Neural progenitor cell (in vitro differentiated cells): Measurements from ENCODE around the gene RAET1E. TPM values are rescaled to one million over a fixed set of nuclear protein-coding genes. Genes with fewer than 3 reads are reported as not detected.

Source experiments
- DNase-seq: peaks from one replicate; pipeline ENCODE4 v3.0.0-alpha.2; 2016; ENCODE audit warnings: low spot score
- H2AFZ ChIP-seq: fragments of 200-600 bp; sonication (generic); replicated peaks from 2 replicates; pipeline ENCODE4 v1.6.1; 2016; ENCODE audit warnings: antibody characterized with exemption
- H3F3A ChIP-seq: fragments of 200-600 bp; sonication (generic); 2 replicates; pipeline ENCODE4 v1.6.1; 2016; ENCODE audit warnings: antibody characterized with exemption, low read depth
- H3K27ac ChIP-seq: fragments of 200-600 bp; sonication (generic); 2 replicates; pipeline ENCODE4 v1.5.1; 2016; ENCODE audit warnings: mild to moderate bottlenecking
- H3K27me3 ChIP-seq: fragments of 200-600 bp; sonication (generic); 2 replicates; pipeline ENCODE4 v1.6.1; 2016; ENCODE audit warnings: mild to moderate bottlenecking, moderate library complexity
- H3K36me3 ChIP-seq: fragments of 200-600 bp; sonication (generic); 2 replicates; pipeline ENCODE4 v1.5.1; 2016
- H3K4me1 ChIP-seq: fragments of 200-600 bp; sonication (generic); 2 replicates; pipeline ENCODE4 v1.6.1; 2016; ENCODE audit warnings: mixed run types
- H3K4me2 ChIP-seq: fragments of 200-600 bp; sonication (generic); 2 replicates; pipeline ENCODE4 v1.6.1; 2016
- H3K4me3 ChIP-seq: fragments of 200-600 bp; sonication (generic); 2 replicates; pipeline ENCODE4 v1.5.1; 2016
- H3K79me2 ChIP-seq: fragments of 200-600 bp; sonication (generic); 2 replicates; pipeline ENCODE4 v1.6.1; 2016; ENCODE audit warnings: low read depth
- H3K9ac ChIP-seq: fragments of 200-600 bp; sonication (generic); 2 replicates; pipeline ENCODE4 v1.6.1; 2016
- H3K9me3 ChIP-seq: fragments of 200-600 bp; sonication (generic); 2 replicates; pipeline ENCODE4 v1.5.1; 2016; ENCODE audit warnings: low read depth
- H4K20me1 ChIP-seq: fragments of 200-600 bp; sonication (generic); 2 replicates; pipeline ENCODE4 v1.6.1; 2016; ENCODE audit warnings: low read depth
- H3K27ac Mint-ChIP-seq: 3 replicates; pipeline ENCODE4 v1.8.0; 2021; ENCODE audit warnings: mixed read lengths
- H3K27me3 Mint-ChIP-seq: 2 replicates; pipeline ENCODE4 v1.8.0; 2022; ENCODE audit warnings: low read depth, mild to moderate bottlenecking, inconsistent platforms, moderate library complexity, mixed read lengths; ENCODE audit not compliant: insufficient read depth
- H3K36me3 Mint-ChIP-seq: 3 replicates; pipeline ENCODE4 v1.8.0; 2021; ENCODE audit warnings: mixed read lengths
- H3K4me1 Mint-ChIP-seq: 3 replicates; pipeline ENCODE4 v1.8.0; 2021; ENCODE audit warnings: mixed read lengths
- H3K4me3 Mint-ChIP-seq: 3 replicates; pipeline ENCODE4 v1.8.0; 2021; ENCODE audit warnings: mild to moderate bottlenecking, moderate library complexity, mixed read lengths
- H3K9me3 Mint-ChIP-seq: 3 replicates; pipeline ENCODE4 v1.8.0; 2020; ENCODE audit warnings: mixed read lengths
- EZH2 ChIP-seq: fragments of 200-600 bp; sonication (generic); IDR thresholded peaks from 2 replicates; pipeline ENCODE4 v1.6.1; 2017; ENCODE audit warnings: antibody characterized with exemption, mild to moderate bottlenecking, moderate library complexity
- EZH2phosphoT487 ChIP-seq: fragments of 200-600 bp; sonication (generic); IDR thresholded peaks from 2 replicates; pipeline ENCODE4 v1.6.1; 2017; ENCODE audit warnings: antibody characterized with exemption
- total RNA-seq: library from RNA; depleted of rRNA; stranded (reverse); fragments of >200 nt; gene quantifications from 2 replicates; pipeline ENCODE4 v1.2.3, GENCODE V29; 2015; ENCODE audit warnings: low replicate concordance
- TF ChIP-seq, protein P1 (sequence below): fragments of 200-600 bp; sonication (generic); IDR thresholded peaks from 2 replicates; pipeline ENCODE4 v1.5.1; 2017; ENCODE audit warnings: antibody characterized with exemption, mild to moderate bottlenecking

RAET1E gene
- total RNA-seq, 1 donor from 2014 or later = not detected

GRCh38 chr6:149859938-149860337, 38.0 kb downstream of the RAET1E start:
- no peak overlapping the region for H3K27ac ChIP-seq
- DNase-seq = no peak
- no peak overlapping the region for H2AFZ ChIP-seq
- TF ChIP-seq, protein P1, sequence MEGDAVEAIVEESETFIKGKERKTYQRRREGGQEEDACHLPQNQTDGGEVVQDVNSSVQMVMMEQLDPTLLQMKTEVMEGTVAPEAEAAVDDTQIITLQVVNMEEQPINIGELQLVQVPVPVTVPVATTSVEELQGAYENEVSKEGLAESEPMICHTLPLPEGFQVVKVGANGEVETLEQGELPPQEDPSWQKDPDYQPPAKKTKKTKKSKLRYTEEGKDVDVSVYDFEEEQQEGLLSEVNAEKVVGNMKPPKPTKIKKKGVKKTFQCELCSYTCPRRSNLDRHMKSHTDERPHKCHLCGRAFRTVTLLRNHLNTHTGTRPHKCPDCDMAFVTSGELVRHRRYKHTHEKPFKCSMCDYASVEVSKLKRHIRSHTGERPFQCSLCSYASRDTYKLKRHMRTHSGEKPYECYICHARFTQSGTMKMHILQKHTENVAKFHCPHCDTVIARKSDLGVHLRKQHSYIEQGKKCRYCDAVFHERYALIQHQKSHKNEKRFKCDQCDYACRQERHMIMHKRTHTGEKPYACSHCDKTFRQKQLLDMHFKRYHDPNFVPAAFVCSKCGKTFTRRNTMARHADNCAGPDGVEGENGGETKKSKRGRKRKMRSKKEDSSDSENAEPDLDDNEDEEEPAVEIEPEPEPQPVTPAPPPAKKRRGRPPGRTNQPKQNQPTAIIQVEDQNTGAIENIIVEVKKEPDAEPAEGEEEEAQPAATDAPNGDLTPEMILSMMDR = no peak
- no peak for TF ChIP-seq EZH2phosphoT487
- no peak for TF ChIP-seq EZH2
- H3K27me3 Mint-ChIP-seq = peaks cover 4% of the 10 kb centered on the region
- H3K4me1 Mint-ChIP-seq = peaks cover 46% of the 10 kb centered on the region
- no peaks in the 10 kb centered on the region for H3K79me2 ChIP-seq
- H3K9me3 ChIP-seq = no peaks in the 10 kb centered on the region
- H3K4me2 ChIP-seq = no peak overlapping the region
- peaks cover 37% of the 10 kb centered on the region for H3K27me3 ChIP-seq
- H3K36me3 Mint-ChIP-seq = peaks cover 7% of the 10 kb centered on the region
- H3F3A ChIP-seq = peaks cover 11% of the 10 kb centered on the region
- no peaks in the 10 kb centered on the region for H3K36me3 ChIP-seq
- no peak overlapping the region for H3K4me3 ChIP-seq
- H3K9ac ChIP-seq = no peak overlapping the region
- H3K9me3 Mint-ChIP-seq = peaks cover 2% of the 10 kb centered on the region
- H4K20me1 ChIP-seq = peaks cover 3% of the 10 kb centered on the region
- no peak overlapping the region for H3K27ac Mint-ChIP-seq
- H3K4me1 ChIP-seq = no peaks in the 10 kb centered on the region
- no peak overlapping the region for H3K4me3 Mint-ChIP-seq

DNA sequence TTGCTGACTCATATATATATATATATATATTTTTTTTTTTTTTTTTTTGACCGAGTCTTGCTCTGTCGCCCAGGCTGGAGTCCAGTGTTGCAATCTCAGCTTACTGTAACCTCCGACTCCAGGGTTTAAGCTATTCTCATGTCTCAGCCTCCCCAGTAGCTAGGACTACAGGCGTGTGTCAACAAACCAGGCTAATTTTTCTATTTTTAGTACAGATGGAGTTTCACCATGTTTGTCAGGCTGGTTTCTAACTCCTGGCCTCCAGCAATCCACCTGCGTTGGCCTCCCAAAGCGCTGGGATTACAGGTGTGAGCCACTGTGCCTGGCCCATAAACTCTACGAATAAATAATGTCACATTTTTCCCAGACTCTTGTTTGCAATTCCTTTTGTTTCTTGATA, 38.5 kb downstream of the RAET1E start:
- Mint-ChIP-seq H3K9me3 (peaks cover 2% of the 10 kb centered on the region), H3K27ac (no peak overlapping the region), H3K36me3 (peaks cover 7% of the 10 kb centered on the region), H3K4me1 (peaks cover 44% of the 10 kb centered on the region), H3K4me3 (no peak overlapping the region), H3K27me3 (peaks cover 4% of the 10 kb centered on the region)
- peaks cover 3% of the 10 kb centered on the region for H4K20me1 ChIP-seq
- peaks cover 11% of the 10 kb centered on the region for H3F3A ChIP-seq
- H2AFZ ChIP-seq = no peak overlapping the region
- H3K27ac ChIP-seq = no peak overlapping the region
- no peak overlapping the region for H3K4me2 ChIP-seq
- peaks cover 37% of the 10 kb centered on the region for H3K27me3 ChIP-seq
- no peaks in the 10 kb centered on the region for H3K79me2 ChIP-seq
- no peak for DNase-seq
- no peaks in the 10 kb centered on the region for H3K36me3 ChIP-seq
- H3K9ac ChIP-seq = no peak overlapping the region
- H3K4me3 ChIP-seq = no peak overlapping the region
- TF ChIP-seq EZH2phosphoT487 (no peak), EZH2 (no peak)
- TF ChIP-seq, protein P1 = no peak
- no peaks in the 10 kb centered on the region for H3K4me1 ChIP-seq
- no peaks in the 10 kb centered on the region for H3K9me3 ChIP-seq

- H3K27me3 ChIP-seq = peaks cover 24% of the 10 kb centered on the region
- H3K9me3 ChIP-seq = no peaks in the 10 kb centered on the region
- H3K9ac ChIP-seq = no peak overlapping the region
- no peak for DNase-seq
- Mint-ChIP-seq H3K27ac (no peak overlapping the region), H3K9me3 (no peaks in the 10 kb centered on the region), H3K4me1 (peaks cover 39% of the 10 kb centered on the region), H3K27me3 (peaks cover 5% of the 10 kb centered on the region), H3K4me3 (no peak overlapping the region), H3K36me3 (peaks cover 7% of the 10 kb centered on the region)
- no peak overlapping the region for H2AFZ ChIP-seq
- peaks cover 3% of the 10 kb centered on the region for H4K20me1 ChIP-seq
- H3K79me2 ChIP-seq = no peaks in the 10 kb centered on the region
- no peaks in the 10 kb centered on the region for H3K4me1 ChIP-seq
- H3F3A ChIP-seq = no peaks in the 10 kb centered on the region
- no peak overlapping the region for H3K27ac ChIP-seq
- no peaks in the 10 kb centered on the region for H3K36me3 ChIP-seq
- H3K4me3 ChIP-seq = no peak overlapping the region
- TF ChIP-seq, protein P1 = no peak
- no peak for TF ChIP-seq EZH2phosphoT487
- no peak for TF ChIP-seq EZH2
- H3K4me2 ChIP-seq = no peak overlapping the region
Measured at GRCh38 chr6:149857541-149857940, 40.4 kb downstream of the RAET1E start.
